ENCODE results near the gene TMEM255B.

TMEM255B gene

GRCh38 chr13:113853518-113854237, 94.7 kb downstream of the TMEM255B start:
- no peak for DNase-seq

DNA sequence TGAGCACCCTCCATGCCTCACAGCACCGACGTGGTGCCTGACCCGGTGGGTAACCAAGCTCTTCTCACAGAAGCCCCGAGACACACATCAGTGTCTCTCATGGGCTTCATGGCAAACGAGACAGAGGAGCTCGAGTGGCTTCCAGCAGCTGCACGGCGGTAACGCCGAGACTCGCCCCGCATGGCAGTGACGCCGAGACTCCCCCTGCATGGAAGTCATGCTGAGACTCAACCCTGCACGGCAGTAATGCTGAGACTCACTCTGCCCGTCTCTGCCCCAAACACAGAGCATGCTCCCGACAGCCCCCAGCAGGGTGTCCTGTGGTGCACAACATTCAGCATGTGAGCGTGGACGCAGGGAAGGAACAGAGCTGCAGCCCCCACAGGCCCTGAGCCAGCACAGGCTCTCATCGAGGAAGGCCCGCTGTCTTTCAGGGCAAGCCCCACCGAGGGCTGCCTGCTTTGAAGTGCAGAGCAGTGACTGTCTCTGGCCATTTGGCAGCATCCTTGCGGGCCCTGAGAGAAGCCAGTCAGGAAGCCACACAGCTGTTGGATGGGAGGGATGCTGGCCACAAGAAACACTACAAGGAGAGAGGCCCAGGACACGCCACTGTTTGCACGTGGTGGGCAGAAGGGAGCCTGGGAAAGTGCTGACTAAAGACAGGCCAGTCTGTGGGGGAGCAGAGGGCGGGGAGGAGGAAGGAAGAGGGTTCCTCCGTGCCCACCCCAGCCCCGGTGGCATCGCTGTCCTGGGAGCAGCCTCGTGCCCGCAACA, 95.4 kb downstream of the TMEM255B start:
- DNase-seq = no peak

DNA sequence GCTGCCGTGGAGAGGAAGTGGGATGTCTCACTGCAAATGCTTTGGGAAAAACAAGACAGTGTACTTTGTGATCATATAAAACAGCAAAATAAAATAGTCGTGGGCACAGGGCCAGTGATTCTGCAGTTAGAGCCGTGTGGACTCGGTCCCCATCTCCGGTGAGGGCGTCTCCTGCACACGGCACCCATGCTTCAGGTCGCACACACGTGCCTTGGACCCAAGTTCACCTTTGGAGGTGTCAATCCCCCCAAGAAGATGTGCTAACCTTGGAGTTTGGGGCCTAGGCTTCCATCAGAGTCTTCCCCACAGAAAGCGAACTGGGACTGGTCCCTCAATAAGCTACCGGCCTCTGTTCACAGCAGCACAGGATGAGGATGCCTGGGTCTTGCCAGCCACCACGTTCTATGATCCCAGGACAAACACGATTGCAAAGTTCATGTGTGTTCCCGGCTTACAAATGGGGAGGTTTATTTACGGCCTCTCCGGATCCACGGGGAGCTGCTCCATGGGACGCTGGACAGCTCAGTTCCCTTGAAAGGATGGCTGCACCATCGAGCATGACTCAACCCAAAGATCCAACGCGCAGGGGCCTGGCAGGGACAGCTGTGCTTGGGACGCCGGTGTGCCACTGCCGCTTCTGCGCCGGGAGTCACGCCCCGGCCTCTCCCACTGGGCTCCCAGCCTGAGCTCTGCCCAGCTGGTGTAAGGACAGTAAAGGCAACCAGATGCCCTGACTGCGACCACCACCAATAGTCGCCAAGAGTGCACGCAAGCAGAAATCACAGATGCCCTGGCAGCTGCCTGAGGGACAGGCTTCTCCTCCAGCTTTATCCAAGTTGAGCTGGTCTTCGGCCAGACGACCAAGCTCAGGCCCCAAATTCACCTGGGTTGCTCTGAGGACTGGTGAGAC, 96.2 kb downstream of the TMEM255B start:
- no peak for DNase-seq

GRCh38 chr13:113855931-113856715, 97.1 kb downstream of the TMEM255B start:
- DNase-seq = no peak

GRCh38 chr13:113856716-113857065, 97.7 kb downstream of the TMEM255B start:
- no peak for DNase-seq

- DNase-seq = no peak
Measured at GRCh38 chr13:113857531-113858195, 98.6 kb downstream of the TMEM255B start.

- DNase-seq = no peak
Measured at GRCh38 chr13:113859311-113860050, 100.5 kb downstream of the TMEM255B start.

GRCh38 chr13:113860051-113860664, 101.1 kb downstream of the TMEM255B start:
- DNase-seq = no peak

GRCh38 chr13:113860665-113861432, 101.8 kb downstream of the TMEM255B start:
- DNase-seq = no peak

GRCh38 chr13:113861433-113862030, 102.5 kb downstream of the TMEM255B start:
- no peak for DNase-seq

- no peak for DNase-seq
Measured at GRCh38 chr13:113862191-113862930, 103.3 kb downstream of the TMEM255B start.

- DNase-seq = no peak
Measured at GRCh38 chr13:113862931-113863523, 104.0 kb downstream of the TMEM255B start.

- DNase-seq = no peak
Measured at GRCh38 chr13:113863524-113864272, 104.7 kb downstream of the TMEM255B start, which contains the start of gene GAS6. GAS6 (minus strand) TSS chr13:113864076; CDS start chr13:113863920, 156 bp downstream.

DNA sequence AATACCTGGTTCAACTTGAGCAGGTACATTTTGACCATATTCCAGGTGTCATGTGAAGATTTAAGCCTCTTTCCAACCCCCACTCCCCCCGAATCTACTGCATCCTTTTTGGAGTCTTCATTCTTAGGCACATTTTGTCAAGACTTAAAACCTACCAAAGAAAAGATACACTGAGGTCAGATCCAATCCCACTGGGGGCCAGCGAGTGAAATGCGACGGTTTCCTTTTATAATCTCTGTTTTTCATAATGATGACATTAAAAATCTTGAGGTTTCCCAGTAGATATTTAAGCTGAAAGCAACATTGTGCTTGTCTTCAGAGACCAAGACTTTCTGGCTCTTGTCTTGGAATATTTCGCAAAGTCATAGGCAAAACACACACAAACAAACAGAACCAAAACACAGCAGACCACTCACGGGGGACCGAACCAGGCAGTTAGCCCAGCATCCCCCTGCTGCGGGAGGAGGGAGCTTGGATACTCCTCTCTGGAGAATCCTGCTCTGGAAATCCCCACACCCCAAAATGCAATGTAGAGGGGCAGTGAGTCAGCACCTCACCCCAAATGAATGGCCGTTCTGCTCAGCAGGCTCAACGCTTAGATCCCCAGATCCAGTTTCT, 105.4 kb downstream of the TMEM255B start:
- DNase-seq = no peak

DNA sequence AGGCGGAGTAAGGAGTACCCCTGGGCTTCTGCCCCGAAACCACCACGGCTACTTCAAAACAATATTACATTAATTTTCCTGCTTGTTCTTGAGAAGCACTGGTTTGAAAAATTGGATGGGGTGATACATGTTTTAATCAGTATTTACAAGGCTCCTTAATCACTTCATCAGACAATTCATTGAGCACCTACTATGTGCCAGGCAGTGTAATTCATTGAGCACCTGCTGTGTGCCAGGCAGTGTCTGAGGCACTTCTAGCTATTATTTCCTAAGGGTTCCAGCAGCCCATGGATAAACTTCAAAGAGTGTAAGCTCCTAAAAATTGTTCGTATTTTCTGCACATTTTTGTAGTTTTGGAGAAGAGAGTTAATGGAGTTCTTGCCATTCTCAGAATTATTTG, 106.4 kb downstream of the TMEM255B start:
- no peak for DNase-seq
